ENCODE measurements around the gene EPHA3. TPM values are rescaled to one million over a fixed set of nuclear protein-coding genes. Genes with fewer than 3 reads are reported as not detected.
A peak's percentile ranks its signal among the peaks of the same experiment; 100 is the strongest.

EPHA3 gene
- total RNA-seq, 1 experiment from 2014 or later, result 0.74 TPM

- TF ChIP-seq JAZF1 (CRISPR knock-in tag; IDR thresholded peaks at IDR 0.05) (no peak), JUN (CRISPR knock-in tag; IDR thresholded peaks at IDR 0.05) (no peak), PREB (CRISPR knock-in tag; IDR thresholded peaks at IDR 0.05; ENCODE audit: borderline replicate concordance) (no peak), E2F1 (CRISPR knock-in tag; IDR thresholded peaks at IDR 0.05) (no peak; the same call in 1 of the 2 replicates), NFATC4 (CRISPR knock-in tag; IDR thresholded peaks at IDR 0.05) (no peak), ZNF121 (CRISPR knock-in tag; IDR thresholded peaks at IDR 0.05) (no peak), TCF7 (CRISPR knock-in tag; IDR thresholded peaks at IDR 0.05; ENCODE audit: low read depth) (no peak), TP53 (CRISPR knock-in tag; IDR thresholded peaks at IDR 0.05) (peak; percentile 55), SMAD3 (CRISPR knock-in tag; IDR thresholded peaks at IDR 0.05; ENCODE audit: borderline replicate concordance) (no peak), OVOL2 (CRISPR knock-in tag; IDR thresholded peaks at IDR 0.05; ENCODE audit: borderline replicate concordance) (no peak), NR1H2 (CRISPR knock-in tag; IDR thresholded peaks at IDR 0.05) (no peak), CDX4 (CRISPR knock-in tag; IDR thresholded peaks at IDR 0.05; ENCODE audit: borderline replicate concordance) (no peak), IRF2 (CRISPR knock-in tag; IDR thresholded peaks at IDR 0.05; ENCODE audit: borderline replicate concordance, low read depth) (no peak), TEAD4 (CRISPR knock-in tag; IDR thresholded peaks at IDR 0.05) (no peak), IRF1 (CRISPR knock-in tag; IDR thresholded peaks at IDR 0.05) (0 out of 2 replicates have a peak, but pooled peaks have one; percentile 48), ZNF232 (CRISPR knock-in tag; IDR thresholded peaks at IDR 0.05) (peak; percentile 47), ATF3 (CRISPR knock-in tag; conservative IDR thresholded peaks at IDR 0.05) (no peak), PRRX2 (CRISPR knock-in tag; IDR thresholded peaks at IDR 0.05) (no peak)
These were observed at the start of gene EPHA3 (continued) for GRCh38 chr3:89107461-89108290.

GRCh38 chr3:89058371-89058770 is 49.0 kb upstream of the EPHA3 start:
- ChIA-PET CTCF (no interaction called here), POLR2A (no interaction called here)
- DNase-seq (ENCODE audit: low spot score) (no peak), ATAC-seq (no peak)
- H3K27ac Mint-ChIP-seq, result no peak overlapping the region
- H3K9me3 Mint-ChIP-seq, result no peaks in the 10 kb centered on the region
- H3K4me3 Mint-ChIP-seq, result no peak overlapping the region
- H3K27me3 Mint-ChIP-seq (ENCODE audit: low read depth), result no peaks in the 10 kb centered on the region
- H3K4me1 Mint-ChIP-seq, result peaks cover 7% of the 10 kb centered on the region; the same call in 1 of the 2 replicates
- no peaks in the 10 kb centered on the region for H3K36me3 Mint-ChIP-seq
- no peak for TF ChIP-seq ZNF263 (CRISPR knock-in tag; IDR thresholded peaks at IDR 0.05; ENCODE audit: low read depth)
- TF ChIP-seq ELF4 (CRISPR knock-in tag; IDR thresholded peaks at IDR 0.05; ENCODE audit: low read depth), result no peak

All from WTC11 (cell line).